OCI-LY7 (cell line): ENCODE results near the gene DOCK4.

Experiments
- CTCF ChIP-seq: fragments of 200-600 bp; sonication (generic); conservative IDR thresholded peaks from 2 replicates; pipeline ENCODE4 v1.5.1; 2014; ENCODE audit warnings: mild to moderate bottlenecking, antibody characterized with exemption, low read length, moderate library complexity, mixed read lengths
- EZH2phosphoT487 ChIP-seq: fragments of 200-600 bp; sonication (generic); IDR thresholded peaks from 2 replicates; pipeline ENCODE4 v1.6.1; 2018; ENCODE audit warnings: low read depth, borderline replicate concordance, mild to moderate bottlenecking, mixed run types, antibody characterized with exemption, low read length, moderate library complexity, mixed read lengths

DNA sequence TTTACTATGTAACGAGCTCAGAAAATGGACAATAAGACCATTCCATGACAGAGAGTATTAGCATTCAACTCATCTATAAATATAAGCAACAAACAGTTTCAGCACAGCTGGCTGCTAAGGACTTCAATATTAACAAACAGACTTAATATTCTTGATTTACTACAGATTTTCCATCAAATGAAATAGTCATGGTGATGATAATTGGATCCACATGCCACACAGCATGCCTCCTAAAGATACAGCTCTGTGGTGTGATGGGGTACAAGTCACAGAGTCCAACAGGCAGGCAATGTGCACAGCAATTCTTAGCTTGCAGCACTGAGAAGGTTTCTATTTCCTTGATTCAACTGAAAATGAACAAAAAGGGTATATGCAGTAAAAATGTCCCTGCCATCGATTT lies 54.0 kb downstream of the DOCK4 start:
- TF ChIP-seq CTCF (no peak), EZH2phosphoT487 (no peak)
